ENCODE data around the gene ADSS1.

DNA sequence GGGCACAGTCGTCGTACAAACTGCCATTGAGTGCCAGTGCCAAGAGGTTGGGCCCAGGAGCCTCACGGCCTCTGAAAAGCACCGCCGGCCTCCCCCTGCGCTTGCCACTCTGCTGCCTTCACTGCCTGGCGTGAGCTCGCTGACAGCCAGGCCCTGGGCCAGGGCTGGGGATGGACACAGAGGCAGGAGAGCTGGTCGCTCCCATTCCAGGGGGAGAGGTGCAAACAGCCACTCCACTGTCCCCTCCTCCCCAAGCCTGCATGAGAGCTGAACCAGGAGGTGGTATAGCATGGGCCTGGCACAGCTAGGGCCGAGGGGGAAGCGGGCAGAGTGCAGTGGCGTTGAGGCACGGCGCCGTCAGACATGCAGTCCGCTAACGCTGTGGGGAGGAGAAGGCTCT lies 4.6 kb downstream of the ADSS1 start:
- TF ChIP-seq, protein P1, sequence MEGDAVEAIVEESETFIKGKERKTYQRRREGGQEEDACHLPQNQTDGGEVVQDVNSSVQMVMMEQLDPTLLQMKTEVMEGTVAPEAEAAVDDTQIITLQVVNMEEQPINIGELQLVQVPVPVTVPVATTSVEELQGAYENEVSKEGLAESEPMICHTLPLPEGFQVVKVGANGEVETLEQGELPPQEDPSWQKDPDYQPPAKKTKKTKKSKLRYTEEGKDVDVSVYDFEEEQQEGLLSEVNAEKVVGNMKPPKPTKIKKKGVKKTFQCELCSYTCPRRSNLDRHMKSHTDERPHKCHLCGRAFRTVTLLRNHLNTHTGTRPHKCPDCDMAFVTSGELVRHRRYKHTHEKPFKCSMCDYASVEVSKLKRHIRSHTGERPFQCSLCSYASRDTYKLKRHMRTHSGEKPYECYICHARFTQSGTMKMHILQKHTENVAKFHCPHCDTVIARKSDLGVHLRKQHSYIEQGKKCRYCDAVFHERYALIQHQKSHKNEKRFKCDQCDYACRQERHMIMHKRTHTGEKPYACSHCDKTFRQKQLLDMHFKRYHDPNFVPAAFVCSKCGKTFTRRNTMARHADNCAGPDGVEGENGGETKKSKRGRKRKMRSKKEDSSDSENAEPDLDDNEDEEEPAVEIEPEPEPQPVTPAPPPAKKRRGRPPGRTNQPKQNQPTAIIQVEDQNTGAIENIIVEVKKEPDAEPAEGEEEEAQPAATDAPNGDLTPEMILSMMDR (IDR thresholded peaks at IDR 0.05), result no peak
- TF ChIP-seq TAF1 (IDR thresholded peaks at IDR 0.05; ENCODE audit: borderline replicate concordance, low read depth, low read length), result no peak
- TF ChIP-seq SIN3A (IDR thresholded peaks at IDR 0.05; ENCODE audit: borderline replicate concordance, low read depth, low read length), result no peak
- TF ChIP-seq CHD2 (IDR thresholded peaks at IDR 0.05; ENCODE audit: low read length, partially characterized antibody), result no peak
- no peak for TF ChIP-seq NFIC (IDR thresholded peaks at IDR 0.05; ENCODE audit: borderline replicate concordance)
- no peak for TF ChIP-seq YY1 (IDR thresholded peaks at IDR 0.05; ENCODE audit: low read depth)
- TF ChIP-seq EZH2phosphoT487 (IDR thresholded peaks at IDR 0.05; ENCODE audit: borderline replicate concordance, low read depth), result no peak
- TF ChIP-seq, protein P2, sequence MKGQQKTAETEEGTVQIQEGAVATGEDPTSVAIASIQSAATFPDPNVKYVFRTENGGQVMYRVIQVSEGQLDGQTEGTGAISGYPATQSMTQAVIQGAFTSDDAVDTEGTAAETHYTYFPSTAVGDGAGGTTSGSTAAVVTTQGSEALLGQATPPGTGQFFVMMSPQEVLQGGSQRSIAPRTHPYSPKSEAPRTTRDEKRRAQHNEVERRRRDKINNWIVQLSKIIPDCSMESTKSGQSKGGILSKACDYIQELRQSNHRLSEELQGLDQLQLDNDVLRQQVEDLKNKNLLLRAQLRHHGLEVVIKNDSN (IDR thresholded peaks at IDR 0.05; ENCODE audit: borderline replicate concordance, low read depth), result no peak
- no peak for TF ChIP-seq RAD21 (IDR thresholded peaks at IDR 0.05; ENCODE audit: low read length)
- no peak for TF ChIP-seq JUND (IDR thresholded peaks at IDR 0.05)
- TF ChIP-seq, protein P3, sequence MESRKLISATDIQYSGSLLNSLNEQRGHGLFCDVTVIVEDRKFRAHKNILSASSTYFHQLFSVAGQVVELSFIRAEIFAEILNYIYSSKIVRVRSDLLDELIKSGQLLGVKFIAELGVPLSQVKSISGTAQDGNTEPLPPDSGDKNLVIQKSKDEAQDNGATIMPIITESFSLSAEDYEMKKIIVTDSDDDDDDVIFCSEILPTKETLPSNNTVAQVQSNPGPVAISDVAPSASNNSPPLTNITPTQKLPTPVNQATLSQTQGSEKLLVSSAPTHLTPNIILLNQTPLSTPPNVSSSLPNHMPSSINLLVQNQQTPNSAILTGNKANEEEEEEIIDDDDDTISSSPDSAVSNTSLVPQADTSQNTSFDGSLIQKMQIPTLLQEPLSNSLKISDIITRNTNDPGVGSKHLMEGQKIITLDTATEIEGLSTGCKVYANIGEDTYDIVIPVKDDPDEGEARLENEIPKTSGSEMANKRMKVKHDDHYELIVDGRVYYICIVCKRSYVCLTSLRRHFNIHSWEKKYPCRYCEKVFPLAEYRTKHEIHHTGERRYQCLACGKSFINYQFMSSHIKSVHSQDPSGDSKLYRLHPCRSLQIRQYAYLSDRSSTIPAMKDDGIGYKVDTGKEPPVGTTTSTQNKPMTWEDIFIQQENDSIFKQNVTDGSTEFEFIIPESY (IDR thresholded peaks at IDR 0.05; ENCODE audit: borderline replicate concordance, low read depth), result no peak
- TF ChIP-seq EP300 (IDR thresholded peaks at IDR 0.05; ENCODE audit: borderline replicate concordance in 1 of 2, low read depth in 1 of 2, low read length in 1 of 2), result no peak
- TF ChIP-seq, protein P4, sequence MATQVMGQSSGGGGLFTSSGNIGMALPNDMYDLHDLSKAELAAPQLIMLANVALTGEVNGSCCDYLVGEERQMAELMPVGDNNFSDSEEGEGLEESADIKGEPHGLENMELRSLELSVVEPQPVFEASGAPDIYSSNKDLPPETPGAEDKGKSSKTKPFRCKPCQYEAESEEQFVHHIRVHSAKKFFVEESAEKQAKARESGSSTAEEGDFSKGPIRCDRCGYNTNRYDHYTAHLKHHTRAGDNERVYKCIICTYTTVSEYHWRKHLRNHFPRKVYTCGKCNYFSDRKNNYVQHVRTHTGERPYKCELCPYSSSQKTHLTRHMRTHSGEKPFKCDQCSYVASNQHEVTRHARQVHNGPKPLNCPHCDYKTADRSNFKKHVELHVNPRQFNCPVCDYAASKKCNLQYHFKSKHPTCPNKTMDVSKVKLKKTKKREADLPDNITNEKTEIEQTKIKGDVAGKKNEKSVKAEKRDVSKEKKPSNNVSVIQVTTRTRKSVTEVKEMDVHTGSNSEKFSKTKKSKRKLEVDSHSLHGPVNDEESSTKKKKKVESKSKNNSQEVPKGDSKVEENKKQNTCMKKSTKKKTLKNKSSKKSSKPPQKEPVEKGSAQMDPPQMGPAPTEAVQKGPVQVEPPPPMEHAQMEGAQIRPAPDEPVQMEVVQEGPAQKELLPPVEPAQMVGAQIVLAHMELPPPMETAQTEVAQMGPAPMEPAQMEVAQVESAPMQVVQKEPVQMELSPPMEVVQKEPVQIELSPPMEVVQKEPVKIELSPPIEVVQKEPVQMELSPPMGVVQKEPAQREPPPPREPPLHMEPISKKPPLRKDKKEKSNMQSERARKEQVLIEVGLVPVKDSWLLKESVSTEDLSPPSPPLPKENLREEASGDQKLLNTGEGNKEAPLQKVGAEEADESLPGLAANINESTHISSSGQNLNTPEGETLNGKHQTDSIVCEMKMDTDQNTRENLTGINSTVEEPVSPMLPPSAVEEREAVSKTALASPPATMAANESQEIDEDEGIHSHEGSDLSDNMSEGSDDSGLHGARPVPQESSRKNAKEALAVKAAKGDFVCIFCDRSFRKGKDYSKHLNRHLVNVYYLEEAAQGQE (IDR thresholded peaks at IDR 0.05; ENCODE audit: low read depth, low read length), result no peak

Measured in SK-N-SH (cell line).